Loucy (cell line): ENCODE measurements around the gene ESR1.

Experiments used
- H2AFZ ChIP-seq: fragments of 200-600 bp; sonication (generic); 2 replicates; pipeline ENCODE4 v1.6.0; 2016; ENCODE audit warnings: antibody characterized with exemption, mild to moderate bottlenecking, low read length, moderate library complexity
- H3F3A ChIP-seq: fragments of 200-600 bp; 2 replicates; pipeline ENCODE4 v1.6.0; 2016; ENCODE audit warnings: antibody characterized with exemption, low read depth, mild to moderate bottlenecking
- H3K27me3 ChIP-seq: fragments of 200-600 bp; sonication (generic); 2 replicates; pipeline ENCODE4 v1.6.1; 2014; ENCODE audit warnings: low read length, mild to moderate bottlenecking; ENCODE audit not compliant: insufficient read depth, poor library complexity, severe bottlenecking
- H3K36me3 ChIP-seq: fragments of 200-600 bp; sonication (generic); 2 replicates; pipeline ENCODE4 v1.6.1; 2016; ENCODE audit warnings: low read length; ENCODE audit not compliant: insufficient read depth
- H3K4me1 ChIP-seq: fragments of 200-600 bp; sonication (generic); 2 replicates; pipeline ENCODE4 v1.5.1; 2014; ENCODE audit warnings: low read length, mild to moderate bottlenecking; ENCODE audit not compliant: insufficient read depth, poor library complexity, severe bottlenecking
- H3K4me2 ChIP-seq: fragments of 200-600 bp; sonication (generic); 2 replicates; pipeline ENCODE4 v1.6.0; 2014; ENCODE audit warnings: antibody characterized with exemption, low read length, low read depth, mild to moderate bottlenecking; ENCODE audit not compliant: poor library complexity, severe bottlenecking
- H3K4me3 ChIP-seq: fragments of 200-600 bp; sonication (generic); 2 replicates; pipeline ENCODE4 v1.5.1; 2014; ENCODE audit warnings: low read length, mild to moderate bottlenecking, mixed read lengths; ENCODE audit not compliant: poor library complexity, severe bottlenecking
- H3K79me2 ChIP-seq: fragments of 200-600 bp; sonication (generic); 2 replicates; pipeline ENCODE4 v1.6.1; 2014; ENCODE audit warnings: low read length; ENCODE audit not compliant: insufficient read depth
- H3K9ac ChIP-seq: fragments of 200-600 bp; sonication (generic); 2 replicates; pipeline ENCODE4 v1.6.0; 2014; ENCODE audit warnings: mild to moderate bottlenecking, low read depth, low read length, moderate library complexity; ENCODE audit not compliant: poor library complexity, severe bottlenecking
- H3K9me2 ChIP-seq: fragments of 200-600 bp; sonication (generic); replicated peaks from 2 replicates; pipeline ENCODE4 v1.6.1; 2016; ENCODE audit warnings: low read depth, low read length, mixed read lengths
- H3K9me3 ChIP-seq: fragments of 200-600 bp; sonication (generic); 2 replicates; pipeline ENCODE4 v1.6.1; 2014; ENCODE audit warnings: mild to moderate bottlenecking, antibody characterized with exemption, low read length, low read depth; ENCODE audit not compliant: insufficient read depth
- H4K20me1 ChIP-seq: fragments of 200-600 bp; sonication (generic); 2 replicates; pipeline ENCODE4 v1.6.0; 2014; ENCODE audit warnings: antibody characterized with exemption, low read length, mild to moderate bottlenecking; ENCODE audit not compliant: insufficient read depth, poor library complexity, severe bottlenecking
- EZH2phosphoT487 ChIP-seq: fragments of 200-600 bp; IDR thresholded peaks from 2 replicates; pipeline ENCODE4 v1.6.1; 2018; ENCODE audit warnings: antibody characterized with exemption, mild to moderate bottlenecking, moderate library complexity, borderline replicate concordance
- TF ChIP-seq, protein P1 (sequence below): fragments of 200-600 bp; sonication (generic); conservative IDR thresholded peaks from 2 replicates; pipeline ENCODE4 v1.5.1; 2014; ENCODE audit warnings: mild to moderate bottlenecking, antibody characterized with exemption, low read length

ESR1 gene

DNA sequence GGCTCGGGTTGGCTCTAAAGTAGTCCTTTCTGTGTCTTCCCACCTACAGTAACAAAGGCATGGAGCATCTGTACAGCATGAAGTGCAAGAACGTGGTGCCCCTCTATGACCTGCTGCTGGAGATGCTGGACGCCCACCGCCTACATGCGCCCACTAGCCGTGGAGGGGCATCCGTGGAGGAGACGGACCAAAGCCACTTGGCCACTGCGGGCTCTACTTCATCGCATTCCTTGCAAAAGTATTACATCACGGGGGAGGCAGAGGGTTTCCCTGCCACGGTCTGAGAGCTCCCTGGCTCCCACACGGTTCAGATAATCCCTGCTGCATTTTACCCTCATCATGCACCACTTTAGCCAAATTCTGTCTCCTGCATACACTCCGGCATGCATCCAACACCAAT, 291.2 kb downstream of the ESR1 start:
- no peak for TF ChIP-seq EZH2phosphoT487
- no peaks in the 10 kb centered on the region for H4K20me1 ChIP-seq
- no peak overlapping the region for H3K9ac ChIP-seq
- H3K4me1 ChIP-seq, result no peaks in the 10 kb centered on the region
- H3F3A ChIP-seq, result no peaks in the 10 kb centered on the region
- H3K9me2 ChIP-seq, result no peaks in the 10 kb centered on the region
- H3K36me3 ChIP-seq, result no peaks in the 10 kb centered on the region
- no peaks in the 10 kb centered on the region for H3K27me3 ChIP-seq
- H3K4me3 ChIP-seq, result no peak overlapping the region
- H3K9me3 ChIP-seq, result no peaks in the 10 kb centered on the region
- no peak overlapping the region for H2AFZ ChIP-seq
- H3K79me2 ChIP-seq, result no peaks in the 10 kb centered on the region
- no peak overlapping the region for H3K4me2 ChIP-seq

DNA sequence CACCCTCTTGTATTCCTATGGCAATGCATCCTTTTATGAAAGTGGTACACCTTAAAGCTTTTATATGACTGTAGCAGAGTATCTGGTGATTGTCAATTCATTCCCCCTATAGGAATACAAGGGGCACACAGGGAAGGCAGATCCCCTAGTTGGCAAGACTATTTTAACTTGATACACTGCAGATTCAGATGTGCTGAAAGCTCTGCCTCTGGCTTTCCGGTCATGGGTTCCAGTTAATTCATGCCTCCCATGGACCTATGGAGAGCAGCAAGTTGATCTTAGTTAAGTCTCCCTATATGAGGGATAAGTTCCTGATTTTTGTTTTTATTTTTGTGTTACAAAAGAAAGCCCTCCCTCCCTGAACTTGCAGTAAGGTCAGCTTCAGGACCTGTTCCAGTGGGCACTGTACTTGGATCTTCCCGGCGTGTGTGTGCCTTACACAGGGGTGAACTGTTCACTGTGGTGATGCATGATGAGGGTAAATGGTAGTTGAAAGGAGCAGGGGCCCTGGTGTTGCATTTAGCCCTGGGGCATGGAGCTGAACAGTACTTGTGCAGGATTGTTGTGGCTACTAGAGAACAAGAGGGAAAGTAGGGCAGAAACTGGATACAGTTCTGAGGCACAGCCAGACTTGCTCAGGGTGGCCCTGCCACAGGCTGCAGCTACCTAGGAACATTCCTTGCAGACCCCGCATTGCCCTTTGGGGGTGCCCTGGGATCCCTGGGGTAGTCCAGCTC, 292.1 kb downstream of the ESR1 start:
- H3K9me3 ChIP-seq, result no peaks in the 10 kb centered on the region
- no peak overlapping the region for H3K4me3 ChIP-seq
- H3K9me2 ChIP-seq, result no peaks in the 10 kb centered on the region
- H3K36me3 ChIP-seq, result no peaks in the 10 kb centered on the region
- H4K20me1 ChIP-seq, result no peaks in the 10 kb centered on the region
- no peaks in the 10 kb centered on the region for H3F3A ChIP-seq
- no peaks in the 10 kb centered on the region for H3K4me1 ChIP-seq
- H3K9ac ChIP-seq, result no peak overlapping the region
- no peak overlapping the region for H3K4me2 ChIP-seq
- no peaks in the 10 kb centered on the region for H3K79me2 ChIP-seq
- no peaks in the 10 kb centered on the region for H3K27me3 ChIP-seq
- TF ChIP-seq EZH2phosphoT487, result no peak
- TF ChIP-seq, protein P1, sequence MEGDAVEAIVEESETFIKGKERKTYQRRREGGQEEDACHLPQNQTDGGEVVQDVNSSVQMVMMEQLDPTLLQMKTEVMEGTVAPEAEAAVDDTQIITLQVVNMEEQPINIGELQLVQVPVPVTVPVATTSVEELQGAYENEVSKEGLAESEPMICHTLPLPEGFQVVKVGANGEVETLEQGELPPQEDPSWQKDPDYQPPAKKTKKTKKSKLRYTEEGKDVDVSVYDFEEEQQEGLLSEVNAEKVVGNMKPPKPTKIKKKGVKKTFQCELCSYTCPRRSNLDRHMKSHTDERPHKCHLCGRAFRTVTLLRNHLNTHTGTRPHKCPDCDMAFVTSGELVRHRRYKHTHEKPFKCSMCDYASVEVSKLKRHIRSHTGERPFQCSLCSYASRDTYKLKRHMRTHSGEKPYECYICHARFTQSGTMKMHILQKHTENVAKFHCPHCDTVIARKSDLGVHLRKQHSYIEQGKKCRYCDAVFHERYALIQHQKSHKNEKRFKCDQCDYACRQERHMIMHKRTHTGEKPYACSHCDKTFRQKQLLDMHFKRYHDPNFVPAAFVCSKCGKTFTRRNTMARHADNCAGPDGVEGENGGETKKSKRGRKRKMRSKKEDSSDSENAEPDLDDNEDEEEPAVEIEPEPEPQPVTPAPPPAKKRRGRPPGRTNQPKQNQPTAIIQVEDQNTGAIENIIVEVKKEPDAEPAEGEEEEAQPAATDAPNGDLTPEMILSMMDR, result no peak
- H2AFZ ChIP-seq, result no peak overlapping the region

DNA sequence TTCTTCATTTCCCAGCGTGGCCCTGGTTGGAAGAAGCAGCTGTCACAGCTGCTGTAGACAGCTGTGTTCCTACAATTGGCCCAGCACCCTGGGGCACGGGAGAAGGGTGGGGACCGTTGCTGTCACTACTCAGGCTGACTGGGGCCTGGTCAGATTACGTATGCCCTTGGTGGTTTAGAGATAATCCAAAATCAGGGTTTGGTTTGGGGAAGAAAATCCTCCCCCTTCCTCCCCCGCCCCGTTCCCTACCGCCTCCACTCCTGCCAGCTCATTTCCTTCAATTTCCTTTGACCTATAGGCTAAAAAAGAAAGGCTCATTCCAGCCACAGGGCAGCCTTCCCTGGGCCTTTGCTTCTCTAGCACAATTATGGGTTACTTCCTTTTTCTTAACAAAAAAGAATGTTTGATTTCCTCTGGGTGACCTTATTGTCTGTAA, 292.7 kb downstream of the ESR1 start:
- Histone ChIP-seq H3K9me2 (no peaks in the 10 kb centered on the region), H4K20me1 (no peaks in the 10 kb centered on the region), H3K27me3 (no peaks in the 10 kb centered on the region), H3K4me3 (no peak overlapping the region), H3K4me2 (no peak overlapping the region), H3K9ac (no peak overlapping the region), H3K4me1 (no peaks in the 10 kb centered on the region), H3K9me3 (no peaks in the 10 kb centered on the region), H3K79me2 (no peaks in the 10 kb centered on the region), H3K36me3 (no peaks in the 10 kb centered on the region), H2AFZ (no peak overlapping the region), H3F3A (no peaks in the 10 kb centered on the region)
- TF ChIP-seq EZH2phosphoT487, result no peak
- TF ChIP-seq, protein P1, result no peak

DNA sequence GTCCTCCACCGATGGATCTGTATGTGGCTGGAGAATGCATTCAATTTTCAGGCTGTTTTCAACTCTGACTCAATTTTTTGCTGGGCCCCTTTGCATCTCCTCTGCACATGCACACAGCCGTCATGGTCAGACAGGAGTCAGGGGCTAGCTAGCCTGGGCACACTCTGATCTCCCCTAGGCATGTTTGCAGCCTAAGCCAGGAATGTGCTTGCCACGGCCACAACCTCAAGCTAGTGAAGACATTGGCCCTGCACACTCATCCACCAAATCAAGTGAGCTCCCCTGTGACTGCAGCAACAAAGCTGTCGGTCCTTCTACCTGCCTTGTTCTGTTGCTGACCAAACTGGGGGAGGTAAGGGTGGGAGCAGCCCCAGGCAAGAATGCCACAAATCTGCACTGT, 300.5 kb downstream of the ESR1 start:
- no peak overlapping the region for H2AFZ ChIP-seq
- H3K36me3 ChIP-seq, result no peaks in the 10 kb centered on the region
- no peaks in the 10 kb centered on the region for H3K79me2 ChIP-seq
- no peaks in the 10 kb centered on the region for H3K9me3 ChIP-seq
- no peaks in the 10 kb centered on the region for H3K4me1 ChIP-seq
- no peak overlapping the region for H3K4me3 ChIP-seq
- TF ChIP-seq, protein P1, result no peak
- TF ChIP-seq EZH2phosphoT487, result no peak
- H3K9me2 ChIP-seq, result no peaks in the 10 kb centered on the region
- H3K4me2 ChIP-seq, result no peak overlapping the region
- H3F3A ChIP-seq, result no peaks in the 10 kb centered on the region
- no peaks in the 10 kb centered on the region for H3K27me3 ChIP-seq
- H3K9ac ChIP-seq, result no peak overlapping the region
- H4K20me1 ChIP-seq, result no peaks in the 10 kb centered on the region
